SK-N-SH treated with all-trans-retinoic acid at 6 μM for 48 hours (cell line): Measurements from ENCODE around the gene SMG7.

Source experiments
- ATAC-seq: fragments of 200-7000 bp; cut with Tn5 transposase; 3 replicates; pipeline ENCODE4 v1.9.1; 2020; ENCODE audit warnings: mild to moderate bottlenecking, moderate library complexity
- ARNTL ChIP-seq: fragments of 450-650 bp; formaldehyde crosslinking; IDR thresholded peaks from 2 replicates; pipeline ENCODE4 v1.5.0; 2020; ENCODE audit warnings: low read depth, mild to moderate bottlenecking, moderate library complexity, borderline replicate concordance
- BACH2 ChIP-seq: fragments of 250-450 bp; sonication (Bioruptor Pico); IDR thresholded peaks from 2 replicates; pipeline ENCODE4 v1.9.0; 2021; ENCODE audit warnings: mild to moderate bottlenecking, borderline replicate concordance
- CREB5 ChIP-seq: fragments of 250-450 bp; sonication (Bioruptor Pico); IDR thresholded peaks from 2 replicates; pipeline ENCODE4 v1.5.1; 2020; ENCODE audit warnings: low read depth, mild to moderate bottlenecking, moderate library complexity
- CSRNP3 ChIP-seq: fragments of 250-450 bp; sonication (Bioruptor Pico); IDR thresholded peaks from 2 replicates; pipeline ENCODE4 v1.5.1; 2021; ENCODE audit warnings: mild to moderate bottlenecking, moderate library complexity
- ESRRG ChIP-seq: fragments of 250-450 bp; sonication (Bioruptor Pico); IDR thresholded peaks from 2 replicates; pipeline ENCODE4 v1.6.1; 2021; ENCODE audit warnings: mild to moderate bottlenecking
- GLIS3 ChIP-seq: fragments of 250-450 bp; sonication (Bioruptor Pico); IDR thresholded peaks from 2 replicates; pipeline ENCODE4 v1.5.0; 2020; ENCODE audit warnings: mild to moderate bottlenecking, moderate library complexity
- ISL1 ChIP-seq: fragments of 250-450 bp; sonication (Bioruptor Pico); IDR thresholded peaks from 2 replicates; pipeline ENCODE4 v2.1.2; 2022; ENCODE audit warnings: mild to moderate bottlenecking, moderate library complexity
- OSR1 ChIP-seq: fragments of 250-450 bp; sonication (Bioruptor Pico); IDR thresholded peaks from 2 replicates; pipeline ENCODE4 v1.8.0; 2022; ENCODE audit warnings: moderate library complexity, mild to moderate bottlenecking, inconsistent platforms
- PATZ1 ChIP-seq: fragments of 250-450 bp; sonication (Bioruptor Pico); IDR thresholded peaks from 2 replicates; pipeline ENCODE4 v1.8.0; 2020; ENCODE audit warnings: mild to moderate bottlenecking, moderate library complexity, borderline replicate concordance
- POU6F1 ChIP-seq: fragments of 250-450 bp; sonication (Bioruptor Pico); IDR thresholded peaks from 2 replicates; pipeline ENCODE4 v1.8.0; 2021; ENCODE audit warnings: low read depth, mild to moderate bottlenecking, moderate library complexity, borderline replicate concordance
- PPARA ChIP-seq: fragments of 250-450 bp; sonication (Bioruptor Pico); IDR thresholded peaks from 2 replicates; pipeline ENCODE4 v1.5.0; 2020; ENCODE audit warnings: mild to moderate bottlenecking, borderline replicate concordance
- RARB ChIP-seq: fragments of 250-450 bp; sonication (Bioruptor Pico); IDR thresholded peaks from 2 replicates; pipeline ENCODE4 v1.8.0; 2021; ENCODE audit warnings: mild to moderate bottlenecking, moderate library complexity
- SNAI2 ChIP-seq: fragments of 250-450 bp; sonication (Bioruptor Pico); IDR thresholded peaks from 2 replicates; pipeline ENCODE4 v1.5.0; 2020; ENCODE audit warnings: mild to moderate bottlenecking, moderate library complexity
- TCF4 ChIP-seq: fragments of 250-450 bp; sonication (Bioruptor Pico); IDR thresholded peaks from 2 replicates; pipeline ENCODE4 v1.8.0; 2021; ENCODE audit warnings: mild to moderate bottlenecking, moderate library complexity, borderline replicate concordance
- TOX ChIP-seq: fragments of 250-450 bp; sonication (Bioruptor Pico); IDR thresholded peaks from 2 replicates; pipeline ENCODE4 v1.8.0; 2021; ENCODE audit warnings: mild to moderate bottlenecking, moderate library complexity, borderline replicate concordance
- TSHZ2 ChIP-seq: fragments of 250-450 bp; sonication (Bioruptor Pico); IDR thresholded peaks from 2 replicates; pipeline ENCODE4 v1.5.0; 2020; ENCODE audit warnings: mild to moderate bottlenecking, moderate library complexity
- ZC3H10 ChIP-seq: fragments of 250-450 bp; sonication (Bioruptor Pico); IDR thresholded peaks from 2 replicates; pipeline ENCODE4 v1.5.1; 2021; ENCODE audit warnings: mild to moderate bottlenecking, moderate library complexity
- ZFP30 ChIP-seq: fragments of 450-650 bp; formaldehyde crosslinking; IDR thresholded peaks from 2 replicates; pipeline ENCODE4 v1.5.0; 2022; ENCODE audit warnings: mild to moderate bottlenecking, moderate library complexity
- ZNF565 ChIP-seq: fragments of 450-650 bp; formaldehyde crosslinking; conservative IDR thresholded peaks from 2 replicates; pipeline ENCODE4 v1.5.0; 2020; ENCODE audit warnings: low read depth, mild to moderate bottlenecking, moderate library complexity
- ZNF70 ChIP-seq: fragments of 450-650 bp; formaldehyde crosslinking; IDR thresholded peaks from 2 replicates; pipeline ENCODE4 v1.5.0; 2020; ENCODE audit warnings: mild to moderate bottlenecking, moderate library complexity

SMG7 gene

GRCh38 chr1:183512450-183512849 is 40.2 kb downstream of the SMG7 start:
- ATAC-seq: no peak

GRCh38 chr1:183514235-183514634 is 41.9 kb downstream of the SMG7 start:
- ATAC-seq: no peak
- TF ChIP-seq ZC3H10 (CRISPR knock-in tag) (no peak), TOX (CRISPR knock-in tag) (no peak), CSRNP3 (CRISPR knock-in tag) (no peak), CREB5 (CRISPR knock-in tag) (no peak), ZNF70 (no peak), ISL1 (CRISPR knock-in tag) (no peak), PPARA (no peak), OSR1 (no peak), ZNF565 (CRISPR knock-in tag) (no peak)

More at GRCh38 chr1:183512450-183512849, 40.2 kb downstream of the SMG7 start:
- TF ChIP-seq ZFP30 (CRISPR knock-in tag): no peak
- TF ChIP-seq RARB: no peak
- TF ChIP-seq ZC3H10 (CRISPR knock-in tag): no peak
- no peak for TF ChIP-seq ARNTL
- TF ChIP-seq TSHZ2: no peak
- no peak for TF ChIP-seq TOX (CRISPR knock-in tag)
- TF ChIP-seq PATZ1 (CRISPR knock-in tag): no peak
- no peak for TF ChIP-seq GLIS3 (CRISPR knock-in tag)
- TF ChIP-seq SNAI2: no peak
- no peak for TF ChIP-seq PPARA
- no peak for TF ChIP-seq ISL1 (CRISPR knock-in tag)
- no peak for TF ChIP-seq OSR1
- no peak for TF ChIP-seq CSRNP3 (CRISPR knock-in tag)
- TF ChIP-seq TCF4 (CRISPR knock-in tag): no peak
- TF ChIP-seq ZNF70: no peak
- no peak for TF ChIP-seq CREB5 (CRISPR knock-in tag)
- TF ChIP-seq POU6F1: no peak
- no peak for TF ChIP-seq ZNF565 (CRISPR knock-in tag)
- no peak for TF ChIP-seq BACH2 (CRISPR knock-in tag)
- TF ChIP-seq ESRRG (CRISPR knock-in tag): no peak
